ENCODE data around the gene CXorf49B. TPM values are rescaled to one million over a fixed set of nuclear protein-coding genes. Genes with fewer than 3 reads are reported as not detected.

CXorf49B gene
- total RNA-seq, 1 donor from 2014 or later, result not detected

GRCh38 chrX:71815906-71816156, 52.7 kb downstream of the CXorf49B start:
- intact Hi-C loops (cut with micrococcal nuclease), result no loop called here

Other genes starting within 250 kb of the CXorf49B start
- gene OGT, start 230.2 kb upstream of the CXorf49B start, total RNA-seq, result 309 and 317 TPM in 2 replicates
- gene GCNA, start 184.9 kb upstream of the CXorf49B start, total RNA-seq, result 5.7 and 6.0 TPM in 2 replicates
- gene CXCR3, start 144.8 kb upstream of the CXorf49B start, total RNA-seq, result 163 and 166 TPM in 2 replicates
- gene CXorf49, start 45.1 kb upstream of the CXorf49B start, total RNA-seq, result not detected in 2 replicates
- gene NHSL2, start 147.5 kb downstream of the CXorf49B start, total RNA-seq, result 1.0 and 1.2 TPM in 2 replicates